Lower leg skin (tissue), 3 donors: ENCODE data around the gene NCS1.

Source experiments
- CTCF ChIP-seq, 3 donors: fragments of 450-650 bp; IDR thresholded peaks; one replicate each; pipeline ENCODE4 v1.5.1; 2016; ENCODE audit warnings: antibody characterized with exemption in 3 of 3, mild to moderate bottlenecking in 3 of 3, moderate library complexity in 2 of 3
- POLR2A ChIP-seq, 2 donors: fragments of 450-650 bp; IDR thresholded peaks; one replicate each; pipeline ENCODE4 v1.6.1; 2016 to 2017; ENCODE audit warnings: antibody characterized with exemption in 2 of 2, mild to moderate bottlenecking in 1 of 2, moderate library complexity in 1 of 2

- no peak for TF ChIP-seq POLR2A (IDR thresholded peaks at IDR 0.05)
- TF ChIP-seq CTCF (IDR thresholded peaks at IDR 0.05): no peak
These were observed 33.7 kb downstream of the NCS1 start for GRCh38 chr9:130205912-130206311.
